Measurements from ENCODE around the gene RNASET2.

The RNASET2 gene

GRCh38 chr6:166956444-166957086 lies at the start of gene RNASET2:
TSS of gene RNASET2 (minus strand) at chr6:166956550. CDS start at chr6:166956182, 368 bp downstream.
- Histone ChIP-seq H3K27me3 (ENCODE audit: control insufficient read depth in 5 of 5, insufficient read depth in 4 of 5, low read length in 5 of 5) (no peaks in the 10 kb centered on the region), H3K36me3 (ENCODE audit: control insufficient read depth in 5 of 5, insufficient read depth in 5 of 5, low read length in 5 of 5) (no peaks in the 10 kb centered on the region), H3K27ac (ENCODE audit: low read depth, low read length) (no peak within 1 kb of the TSS), H3K9me3 (ENCODE audit: control insufficient read depth in 5 of 5, low read length in 5 of 5) (no peaks in the 10 kb centered on the region), H3K4me1 (ENCODE audit: control insufficient read depth in 5 of 5, insufficient read depth in 5 of 5, low read length in 5 of 5) (peaks cover 0 to 56% (median 32%) of the 10 kb centered on the region in 5 donors), H3K9ac (ENCODE audit: low read length in 5 of 5) (peak within 1 kb of the TSS in 4 of 5 donors; percentile 71 to 80 (median 75)), H3K4me3 (ENCODE audit: low read depth in 1 of 5, low read length in 5 of 5) (peak within 1 kb of the TSS; percentile 68 to 90 (median 82))

- Histone ChIP-seq H3K4me3 (ENCODE audit: low read depth in 1 of 5, low read length in 5 of 5) (peak overlapping the region in 1 of 5 donors; percentile 29), H3K9ac (ENCODE audit: low read length in 5 of 5) (no peak overlapping the region), H3K36me3 (ENCODE audit: control insufficient read depth in 5 of 5, insufficient read depth in 5 of 5, low read length in 5 of 5) (peaks cover 0 to 14% (median 3%) of the 10 kb centered on the region in 5 donors), H3K4me1 (ENCODE audit: control insufficient read depth in 5 of 5, insufficient read depth in 5 of 5, low read length in 5 of 5) (peaks cover 0 to 22% (median 4%) of the 10 kb centered on the region in 5 donors), H3K27me3 (ENCODE audit: control insufficient read depth in 5 of 5, insufficient read depth in 4 of 5, low read length in 5 of 5) (no peaks in the 10 kb centered on the region), H3K27ac (ENCODE audit: low read depth, low read length) (no peak overlapping the region), H3K9me3 (ENCODE audit: control insufficient read depth in 5 of 5, low read length in 5 of 5) (no peaks in the 10 kb centered on the region)
These were observed 49.2 kb upstream of the RNASET2 start for GRCh38 chr6:167005350-167006159.

GRCh38 chr6:167000759-167001158 lies 44.4 kb upstream of the RNASET2 start:
- no peak overlapping the region for H3K9ac ChIP-seq (ENCODE audit: low read length in 5 of 5)
- no peak overlapping the region for H3K4me3 ChIP-seq (ENCODE audit: low read depth in 1 of 5, low read length in 5 of 5)

GRCh38 chr6:166999884-167000253 lies 43.5 kb upstream of the RNASET2 start:
- no peaks in the 10 kb centered on the region for H3K9me3 ChIP-seq (ENCODE audit: control insufficient read depth in 5 of 5, low read length in 5 of 5)
- H3K9ac ChIP-seq (ENCODE audit: low read length in 5 of 5) = peak overlapping the region in 4 of 5 donors; percentile 71 to 84 (median 82)
- H3K36me3 ChIP-seq (ENCODE audit: control insufficient read depth in 5 of 5, insufficient read depth in 5 of 5, low read length in 5 of 5) = no peaks in the 10 kb centered on the region
- peak overlapping the region; percentile 44 for H3K27ac ChIP-seq (ENCODE audit: low read depth, low read length)
- H3K4me3 ChIP-seq (ENCODE audit: low read depth in 1 of 5, low read length in 5 of 5) = peak overlapping the region; percentile 75 to 94 (median 87)
- H3K27me3 ChIP-seq (ENCODE audit: control insufficient read depth in 5 of 5, insufficient read depth in 4 of 5, low read length in 5 of 5) = no peaks in the 10 kb centered on the region
- peaks cover 0 to 33% (median 19%) of the 10 kb centered on the region in 5 donors for H3K4me1 ChIP-seq (ENCODE audit: control insufficient read depth in 5 of 5, insufficient read depth in 5 of 5, low read length in 5 of 5)

More at GRCh38 chr6:167000759-167001158, 44.4 kb upstream of the RNASET2 start:
- Histone ChIP-seq H3K27me3 (ENCODE audit: control insufficient read depth in 5 of 5, insufficient read depth in 4 of 5, low read length in 5 of 5) (no peaks in the 10 kb centered on the region), H3K4me1 (ENCODE audit: control insufficient read depth in 5 of 5, insufficient read depth in 5 of 5, low read length in 5 of 5) (peaks cover 0 to 40% (median 23%) of the 10 kb centered on the region in 5 donors), H3K9me3 (ENCODE audit: control insufficient read depth in 5 of 5, low read length in 5 of 5) (no peaks in the 10 kb centered on the region), H3K36me3 (ENCODE audit: control insufficient read depth in 5 of 5, insufficient read depth in 5 of 5, low read length in 5 of 5) (peaks cover 0 to under 1% (median under 1%) of the 10 kb centered on the region in 5 donors), H3K27ac (ENCODE audit: low read depth, low read length) (no peak overlapping the region)

GRCh38 chr6:166999145-166999883 lies 43.0 kb upstream of the RNASET2 start, which contains the start of gene CEP43:
TSS of gene CEP43 (plus strand) at chr6:166999397. CDS start at chr6:166999413, 16 bp downstream.
- H3K27ac ChIP-seq (ENCODE audit: low read depth, low read length) = peak within 1 kb of the TSS; percentile 44
- peaks cover 0 to 27% (median 19%) of the 10 kb centered on the region in 5 donors for H3K4me1 ChIP-seq (ENCODE audit: control insufficient read depth in 5 of 5, insufficient read depth in 5 of 5, low read length in 5 of 5)
- peak within 1 kb of the TSS; percentile 75 to 94 (median 87) for H3K4me3 ChIP-seq (ENCODE audit: low read depth in 1 of 5, low read length in 5 of 5)
- H3K36me3 ChIP-seq (ENCODE audit: control insufficient read depth in 5 of 5, insufficient read depth in 5 of 5, low read length in 5 of 5) = no peaks in the 10 kb centered on the region
- no peaks in the 10 kb centered on the region for H3K9me3 ChIP-seq (ENCODE audit: control insufficient read depth in 5 of 5, low read length in 5 of 5)
- H3K27me3 ChIP-seq (ENCODE audit: control insufficient read depth in 5 of 5, insufficient read depth in 4 of 5, low read length in 5 of 5) = no peaks in the 10 kb centered on the region
- H3K9ac ChIP-seq (ENCODE audit: low read length in 5 of 5) = peak within 1 kb of the TSS in 4 of 5 donors; percentile 71 to 84 (median 82)

GRCh38 chr6:166998256-166999144 lies 42.1 kb upstream of the RNASET2 start:
- Histone ChIP-seq H3K4me3 (ENCODE audit: low read depth in 1 of 5, low read length in 5 of 5) (peak overlapping the region in 4 of 5 donors; percentile 76 to 94 (median 87)), H3K9me3 (ENCODE audit: control insufficient read depth in 5 of 5, low read length in 5 of 5) (no peaks in the 10 kb centered on the region), H3K9ac (ENCODE audit: low read length in 5 of 5) (peak overlapping the region in 4 of 5 donors; percentile 40 to 79 (median 68)), H3K27ac (ENCODE audit: low read depth, low read length) (no peak overlapping the region), H3K4me1 (ENCODE audit: control insufficient read depth in 5 of 5, insufficient read depth in 5 of 5, low read length in 5 of 5) (peaks cover 0 to 24% (median 19%) of the 10 kb centered on the region in 5 donors), H3K36me3 (ENCODE audit: control insufficient read depth in 5 of 5, insufficient read depth in 5 of 5, low read length in 5 of 5) (no peaks in the 10 kb centered on the region), H3K27me3 (ENCODE audit: control insufficient read depth in 5 of 5, insufficient read depth in 4 of 5, low read length in 5 of 5) (no peaks in the 10 kb centered on the region)

- Histone ChIP-seq H3K27me3 (ENCODE audit: control insufficient read depth in 5 of 5, insufficient read depth in 4 of 5, low read length in 5 of 5) (no peaks in the 10 kb centered on the region), H3K4me3 (ENCODE audit: low read depth in 1 of 5, low read length in 5 of 5) (peak overlapping the region; percentile 56 to 94 (median 83)), H3K4me1 (ENCODE audit: control insufficient read depth in 5 of 5, insufficient read depth in 5 of 5, low read length in 5 of 5) (peaks cover 0 to 24% (median 19%) of the 10 kb centered on the region in 5 donors), H3K36me3 (ENCODE audit: control insufficient read depth in 5 of 5, insufficient read depth in 5 of 5, low read length in 5 of 5) (no peaks in the 10 kb centered on the region), H3K27ac (ENCODE audit: low read depth, low read length) (no peak overlapping the region), H3K9me3 (ENCODE audit: control insufficient read depth in 5 of 5, low read length in 5 of 5) (no peaks in the 10 kb centered on the region), H3K9ac (ENCODE audit: low read length in 5 of 5) (peak overlapping the region in 3 of 5 donors; percentile 10 to 50 (median 33))
These were observed 41.5 kb upstream of the RNASET2 start for GRCh38 chr6:166997768-166998255.

- Histone ChIP-seq H3K27me3 (ENCODE audit: control insufficient read depth in 5 of 5, insufficient read depth in 4 of 5, low read length in 5 of 5) (no peaks in the 10 kb centered on the region), H3K27ac (ENCODE audit: low read depth, low read length) (no peak overlapping the region), H3K9ac (ENCODE audit: low read length in 5 of 5) (peak overlapping the region in 2 of 5 donors; percentile 33 to 50), H3K4me3 (ENCODE audit: low read depth in 1 of 5, low read length in 5 of 5) (peak overlapping the region; percentile 56 to 94 (median 83)), H3K9me3 (ENCODE audit: control insufficient read depth in 5 of 5, low read length in 5 of 5) (no peaks in the 10 kb centered on the region), H3K4me1 (ENCODE audit: control insufficient read depth in 5 of 5, insufficient read depth in 5 of 5, low read length in 5 of 5) (peaks cover 0 to 24% (median 19%) of the 10 kb centered on the region in 5 donors), H3K36me3 (ENCODE audit: control insufficient read depth in 5 of 5, insufficient read depth in 5 of 5, low read length in 5 of 5) (no peaks in the 10 kb centered on the region)
These were observed 41.0 kb upstream of the RNASET2 start for GRCh38 chr6:166997348-166997747.

- H3K4me3 ChIP-seq (ENCODE audit: low read depth in 1 of 5, low read length in 5 of 5) = no peak overlapping the region
- no peak overlapping the region for H3K27ac ChIP-seq (ENCODE audit: low read depth, low read length)
- no peaks in the 10 kb centered on the region for H3K27me3 ChIP-seq (ENCODE audit: control insufficient read depth in 5 of 5, insufficient read depth in 4 of 5, low read length in 5 of 5)
- no peak overlapping the region for H3K9ac ChIP-seq (ENCODE audit: low read length in 5 of 5)
- H3K36me3 ChIP-seq (ENCODE audit: control insufficient read depth in 5 of 5, insufficient read depth in 5 of 5, low read length in 5 of 5) = no peaks in the 10 kb centered on the region
- H3K9me3 ChIP-seq (ENCODE audit: control insufficient read depth in 5 of 5, low read length in 5 of 5) = no peaks in the 10 kb centered on the region
- peaks cover 0 to 24% (median 19%) of the 10 kb centered on the region in 5 donors for H3K4me1 ChIP-seq (ENCODE audit: control insufficient read depth in 5 of 5, insufficient read depth in 5 of 5, low read length in 5 of 5)
These were observed 40.1 kb upstream of the RNASET2 start for GRCh38 chr6:166996406-166996805.

Measured in subcutaneous abdominal adipose tissue (tissue), 5 donors.